ENCODE measurements around the gene MACROD1.

DNA sequence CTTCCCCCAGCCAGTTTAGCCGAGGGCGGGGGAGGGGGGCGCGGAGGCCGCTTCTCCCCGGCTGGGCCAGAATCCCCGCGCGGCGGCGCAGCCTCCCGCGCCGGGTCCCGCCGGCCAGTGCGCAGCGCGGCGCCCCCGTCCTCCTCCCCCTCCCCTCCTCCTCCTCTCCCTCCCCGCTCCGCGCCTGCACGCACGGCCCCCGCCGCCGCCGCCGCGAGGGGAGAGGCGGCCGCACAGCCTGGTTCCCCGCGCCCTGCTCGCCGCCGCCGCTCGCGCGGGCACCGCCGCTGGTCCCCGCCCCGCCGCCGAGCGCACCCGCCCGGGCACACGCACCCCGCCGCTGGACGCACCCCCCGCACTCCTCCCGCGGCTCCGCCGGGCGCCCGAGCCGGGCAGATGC, 130.3 kb downstream of the MACROD1 start, which contains the start of gene FLRT1:
- TF ChIP-seq, protein P1, sequence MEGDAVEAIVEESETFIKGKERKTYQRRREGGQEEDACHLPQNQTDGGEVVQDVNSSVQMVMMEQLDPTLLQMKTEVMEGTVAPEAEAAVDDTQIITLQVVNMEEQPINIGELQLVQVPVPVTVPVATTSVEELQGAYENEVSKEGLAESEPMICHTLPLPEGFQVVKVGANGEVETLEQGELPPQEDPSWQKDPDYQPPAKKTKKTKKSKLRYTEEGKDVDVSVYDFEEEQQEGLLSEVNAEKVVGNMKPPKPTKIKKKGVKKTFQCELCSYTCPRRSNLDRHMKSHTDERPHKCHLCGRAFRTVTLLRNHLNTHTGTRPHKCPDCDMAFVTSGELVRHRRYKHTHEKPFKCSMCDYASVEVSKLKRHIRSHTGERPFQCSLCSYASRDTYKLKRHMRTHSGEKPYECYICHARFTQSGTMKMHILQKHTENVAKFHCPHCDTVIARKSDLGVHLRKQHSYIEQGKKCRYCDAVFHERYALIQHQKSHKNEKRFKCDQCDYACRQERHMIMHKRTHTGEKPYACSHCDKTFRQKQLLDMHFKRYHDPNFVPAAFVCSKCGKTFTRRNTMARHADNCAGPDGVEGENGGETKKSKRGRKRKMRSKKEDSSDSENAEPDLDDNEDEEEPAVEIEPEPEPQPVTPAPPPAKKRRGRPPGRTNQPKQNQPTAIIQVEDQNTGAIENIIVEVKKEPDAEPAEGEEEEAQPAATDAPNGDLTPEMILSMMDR (IDR thresholded peaks at IDR 0.05) = no peak
- TF ChIP-seq POLR2A (IDR thresholded peaks at IDR 0.05) = no peak
